Tibial nerve (tissue), 3 donors: ENCODE results near the gene RAE1.

Source experiments
- POLR2A ChIP-seq, 2 donors: fragments of 450-650 bp; IDR thresholded peaks; one replicate each; pipeline ENCODE4 v1.6.1; 2017; ENCODE audit warnings: antibody characterized with exemption in 2 of 2, mild to moderate bottlenecking in 2 of 2, moderate library complexity in 2 of 2
- TF ChIP-seq, protein P1 (sequence below), 5 experiments: fragments of 200-600 bp in 3 of 5; fragments of 450-650 bp in 2 of 5; sonication (generic) in 3 of 5; IDR thresholded peaks; one replicate each; pipeline ENCODE4 v1.5.1; 2016 to 2019; ENCODE audit warnings: antibody characterized with exemption in 5 of 5, mild to moderate bottlenecking in 3 of 5, moderate library complexity in 2 of 5

GRCh38 chr20:57397693-57398108 is 46.6 kb downstream of the RAE1 start:
- TF ChIP-seq, protein P1, sequence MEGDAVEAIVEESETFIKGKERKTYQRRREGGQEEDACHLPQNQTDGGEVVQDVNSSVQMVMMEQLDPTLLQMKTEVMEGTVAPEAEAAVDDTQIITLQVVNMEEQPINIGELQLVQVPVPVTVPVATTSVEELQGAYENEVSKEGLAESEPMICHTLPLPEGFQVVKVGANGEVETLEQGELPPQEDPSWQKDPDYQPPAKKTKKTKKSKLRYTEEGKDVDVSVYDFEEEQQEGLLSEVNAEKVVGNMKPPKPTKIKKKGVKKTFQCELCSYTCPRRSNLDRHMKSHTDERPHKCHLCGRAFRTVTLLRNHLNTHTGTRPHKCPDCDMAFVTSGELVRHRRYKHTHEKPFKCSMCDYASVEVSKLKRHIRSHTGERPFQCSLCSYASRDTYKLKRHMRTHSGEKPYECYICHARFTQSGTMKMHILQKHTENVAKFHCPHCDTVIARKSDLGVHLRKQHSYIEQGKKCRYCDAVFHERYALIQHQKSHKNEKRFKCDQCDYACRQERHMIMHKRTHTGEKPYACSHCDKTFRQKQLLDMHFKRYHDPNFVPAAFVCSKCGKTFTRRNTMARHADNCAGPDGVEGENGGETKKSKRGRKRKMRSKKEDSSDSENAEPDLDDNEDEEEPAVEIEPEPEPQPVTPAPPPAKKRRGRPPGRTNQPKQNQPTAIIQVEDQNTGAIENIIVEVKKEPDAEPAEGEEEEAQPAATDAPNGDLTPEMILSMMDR (IDR thresholded peaks at IDR 0.05) = no peak
- no peak for TF ChIP-seq POLR2A (IDR thresholded peaks at IDR 0.05)
